Measurements from ENCODE around the gene ABHD17C.

The ABHD17C gene

DNA sequence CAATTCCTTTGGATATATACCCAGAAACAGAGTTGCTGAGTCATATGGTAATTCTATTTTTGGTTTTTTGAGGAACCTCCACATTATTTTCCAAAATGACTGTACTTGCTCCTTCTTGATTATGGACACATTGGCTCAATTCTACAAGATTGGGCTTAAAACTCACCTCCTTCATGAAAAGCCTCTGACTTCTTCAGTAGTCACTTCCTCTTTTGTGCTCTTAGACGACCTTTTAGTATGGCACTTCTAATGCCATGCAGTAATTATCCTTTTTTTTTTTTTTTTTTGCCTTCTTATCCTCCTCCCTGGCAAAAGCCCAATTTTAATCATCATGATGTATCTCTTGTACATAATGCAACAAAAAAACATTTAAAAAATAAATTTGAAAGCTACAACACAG is 33.0 kb upstream of the ABHD17C start:
- no peak overlapping the region for H3K4me3 Mint-ChIP-seq
- no peaks in the 10 kb centered on the region for H3K27me3 Mint-ChIP-seq (ENCODE audit: low read depth)
- H3K9me3 Mint-ChIP-seq = peaks cover 3% of the 10 kb centered on the region
- TF ChIP-seq CTCF (IDR thresholded peaks at IDR 0.05; ENCODE audit: unreplicated experiment in 3 of 3) = no peak
- no peak overlapping the region for H3K27ac Mint-ChIP-seq
- no peaks in the 10 kb centered on the region for H3K36me3 Mint-ChIP-seq (ENCODE audit: low read depth)
- no peaks in the 10 kb centered on the region for H3K4me1 Mint-ChIP-seq

GRCh38 chr15:80662757-80663553 is 32.2 kb upstream of the ABHD17C start:
- no peak for TF ChIP-seq CTCF (IDR thresholded peaks at IDR 0.05; ENCODE audit: unreplicated experiment in 3 of 3)

DNA sequence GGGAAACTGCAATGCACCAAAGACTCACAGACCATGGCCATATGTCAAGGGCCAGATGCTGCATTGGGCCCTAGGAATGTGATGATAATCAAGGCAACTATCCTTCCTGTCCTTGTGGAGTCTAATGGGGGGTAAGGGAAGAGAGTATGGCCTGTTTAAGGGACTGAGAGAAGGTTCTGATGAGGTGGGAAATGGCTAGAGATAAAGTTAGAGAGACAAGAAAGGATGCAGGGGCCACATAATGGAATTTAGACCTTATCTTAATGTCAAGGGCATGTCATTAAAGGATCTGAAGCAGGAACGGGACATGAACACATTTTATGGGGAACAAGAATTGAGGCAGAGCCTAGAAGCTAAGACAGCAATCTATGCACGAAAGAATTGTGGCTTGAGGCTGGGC is 30.0 kb upstream of the ABHD17C start:
- no peak overlapping the region for H3K27ac Mint-ChIP-seq
- H3K9me3 Mint-ChIP-seq = peaks cover 3% of the 10 kb centered on the region
- H3K36me3 Mint-ChIP-seq (ENCODE audit: low read depth) = no peaks in the 10 kb centered on the region
- TF ChIP-seq CTCF (IDR thresholded peaks at IDR 0.05; ENCODE audit: unreplicated experiment in 3 of 3) = no peak
- H3K4me1 Mint-ChIP-seq = peaks cover 18% of the 10 kb centered on the region
- peaks cover 6% of the 10 kb centered on the region for H3K27me3 Mint-ChIP-seq (ENCODE audit: low read depth)
- no peak overlapping the region for H3K4me3 Mint-ChIP-seq

More at GRCh38 chr15:80662757-80663553, 32.2 kb upstream of the ABHD17C start:
- Mint-ChIP-seq H3K4me1 (peaks cover 3% of the 10 kb centered on the region), H3K9me3 (peaks cover 3% of the 10 kb centered on the region), H3K27ac (no peak overlapping the region), H3K36me3 (ENCODE audit: low read depth) (no peaks in the 10 kb centered on the region), H3K27me3 (ENCODE audit: low read depth) (no peaks in the 10 kb centered on the region), H3K4me3 (no peak overlapping the region)

GRCh38 chr15:80667936-80668335 is 27.2 kb upstream of the ABHD17C start:
- no peak for TF ChIP-seq CTCF (IDR thresholded peaks at IDR 0.05; ENCODE audit: unreplicated experiment in 3 of 3)
- Mint-ChIP-seq H3K27ac (no peak overlapping the region), H3K36me3 (ENCODE audit: low read depth) (no peaks in the 10 kb centered on the region), H3K27me3 (ENCODE audit: low read depth) (peaks cover 6% of the 10 kb centered on the region), H3K4me3 (no peak overlapping the region), H3K4me1 (peaks cover 18% of the 10 kb centered on the region), H3K9me3 (peaks cover 3% of the 10 kb centered on the region)

- no peak overlapping the region for H3K4me3 Mint-ChIP-seq
- peaks cover 4% of the 10 kb centered on the region for H3K9me3 Mint-ChIP-seq
- no peaks in the 10 kb centered on the region for H3K36me3 Mint-ChIP-seq (ENCODE audit: low read depth)
- H3K4me1 Mint-ChIP-seq = peaks cover 18% of the 10 kb centered on the region
- TF ChIP-seq CTCF (IDR thresholded peaks at IDR 0.05; ENCODE audit: unreplicated experiment in 3 of 3) = no peak
- no peak overlapping the region for H3K27ac Mint-ChIP-seq
- H3K27me3 Mint-ChIP-seq (ENCODE audit: low read depth) = peaks cover 6% of the 10 kb centered on the region
These were observed 26.4 kb upstream of the ABHD17C start for GRCh38 chr15:80668546-80669236.

All from nephron (organoid).